ENCODE results near the gene DFFB. TPM values are rescaled to one million over a fixed set of nuclear protein-coding genes. Genes with fewer than 3 reads are reported as not detected.

The DFFB gene
- total RNA-seq, 1 donor from 2014 or later, result 8.5 TPM

GRCh38 chr1:3900969-3901529 is 43.8 kb downstream of the DFFB start:
- DNase-seq (peak; percentile 99), ATAC-seq (peak; percentile 91)
- H3K4me3 ChIP-seq, result peak overlapping the region; percentile 90
- no peaks in the 10 kb centered on the region for H3K27me3 ChIP-seq
- intact Hi-C loops (cut with DNase I), result no loop called here
- H3K36me3 ChIP-seq, result no peaks in the 10 kb centered on the region
- peak overlapping the region; percentile 97 for H3K27ac ChIP-seq
- H3K4me1 ChIP-seq, result peaks cover 9% of the 10 kb centered on the region
- no peaks in the 10 kb centered on the region for H3K9me3 ChIP-seq
- no peak for TF ChIP-seq CTCF (IDR thresholded peaks at IDR 0.05)

- Histone ChIP-seq H3K9me3 (no peaks in the 10 kb centered on the region), H3K27me3 (no peaks in the 10 kb centered on the region), H3K4me3 (no peak overlapping the region), H3K27ac (no peak overlapping the region), H3K4me1 (peaks cover 9% of the 10 kb centered on the region), H3K36me3 (no peaks in the 10 kb centered on the region)
- no peak for TF ChIP-seq CTCF (IDR thresholded peaks at IDR 0.05)
- DNase-seq, result peak; percentile 58
- intact Hi-C loops (cut with DNase I), result no loop called here
- no peak for ATAC-seq
Observed at GRCh38 chr1:3902111-3902511, 44.8 kb downstream of the DFFB start.

- no peak for ATAC-seq
- Histone ChIP-seq H3K27ac (no peak overlapping the region), H3K4me3 (no peak overlapping the region), H3K27me3 (no peaks in the 10 kb centered on the region), H3K36me3 (no peaks in the 10 kb centered on the region), H3K9me3 (no peaks in the 10 kb centered on the region), H3K4me1 (peaks cover 9% of the 10 kb centered on the region)
- intact Hi-C loops (cut with DNase I), result no loop called here
- DNase-seq, result peak; percentile 13
- TF ChIP-seq CTCF (IDR thresholded peaks at IDR 0.05), result no peak
Observed at GRCh38 chr1:3902571-3903091, 45.4 kb downstream of the DFFB start.

GRCh38 chr1:3903141-3904005 is 46.1 kb downstream of the DFFB start:
- H3K27ac ChIP-seq, result no peak overlapping the region
- intact Hi-C loops (cut with DNase I), result no loop called here

More at GRCh38 chr1:3903141-3904005, 46.1 kb downstream of the DFFB start:
- Histone ChIP-seq H3K36me3 (no peaks in the 10 kb centered on the region), H3K27me3 (no peaks in the 10 kb centered on the region), H3K4me1 (peaks cover 9% of the 10 kb centered on the region), H3K9me3 (no peaks in the 10 kb centered on the region), H3K4me3 (no peak overlapping the region)
- ATAC-seq, result no peak
- TF ChIP-seq CTCF (IDR thresholded peaks at IDR 0.05), result no peak
- peak; percentile 62 for DNase-seq
